SH-SY5Y (cell line): Measurements from ENCODE around the gene PTPRD.
A peak's percentile ranks its signal among the peaks of the same experiment; 100 is the strongest.

Source experiments
- GATA2 ChIP-seq: IDR thresholded peaks from 2 replicates; pipeline ENCODE4 v1.6.1; 2011; ENCODE audit warnings: mild to moderate bottlenecking, low read depth, low read length
- GATA3 ChIP-seq: IDR thresholded peaks from 2 replicates; pipeline ENCODE4 v1.6.1; 2011; ENCODE audit warnings: low read depth, mild to moderate bottlenecking, low read length, moderate library complexity

The PTPRD gene

GRCh38 chr9:8728910-8729309 lies 1883.9 kb downstream of the PTPRD start:
- no peak for TF ChIP-seq GATA3
- TF ChIP-seq GATA2 = no peak

GRCh38 chr9:8727191-8727590 lies 1885.6 kb downstream of the PTPRD start:
- TF ChIP-seq GATA2 (no peak), GATA3 (no peak)

GRCh38 chr9:8726692-8727091 lies 1886.1 kb downstream of the PTPRD start:
- TF ChIP-seq GATA2 = no peak
- no peak for TF ChIP-seq GATA3

GRCh38 chr9:8725635-8726034 lies 1887.2 kb downstream of the PTPRD start:
- no peak for TF ChIP-seq GATA2
- no peak for TF ChIP-seq GATA3

GRCh38 chr9:8724284-8725018 lies 1888.4 kb downstream of the PTPRD start:
- TF ChIP-seq GATA3 (no peak), GATA2 (no peak)

GRCh38 chr9:8723195-8723594 lies 1889.6 kb downstream of the PTPRD start:
- TF ChIP-seq GATA3 = no peak
- no peak for TF ChIP-seq GATA2

GRCh38 chr9:8719833-8720486 lies 1892.8 kb downstream of the PTPRD start:
- TF ChIP-seq GATA2 (no peak; the same call in 1 of the 2 replicates), GATA3 (peak; percentile 59)

GRCh38 chr9:8718121-8718725 lies 1894.6 kb downstream of the PTPRD start:
- no peak for TF ChIP-seq GATA2
- TF ChIP-seq GATA3 = no peak

- TF ChIP-seq GATA2 = no peak
- TF ChIP-seq GATA3 = no peak
These were observed 1895.7 kb downstream of the PTPRD start for GRCh38 chr9:8717146-8717545.

GRCh38 chr9:8715788-8716187 lies 1897.0 kb downstream of the PTPRD start:
- TF ChIP-seq GATA2 = no peak
- no peak for TF ChIP-seq GATA3

- TF ChIP-seq GATA2 = no peak
- TF ChIP-seq GATA3 = no peak
These were observed 1899.0 kb downstream of the PTPRD start for GRCh38 chr9:8713811-8714165.

GRCh38 chr9:8713149-8713810 lies 1899.5 kb downstream of the PTPRD start:
- no peak for TF ChIP-seq GATA3
- TF ChIP-seq GATA2 = no peak

- TF ChIP-seq GATA3 (no peak), GATA2 (no peak)
These were observed 1903.1 kb downstream of the PTPRD start for GRCh38 chr9:8709731-8710130.

- no peak for TF ChIP-seq GATA3
- no peak for TF ChIP-seq GATA2
These were observed 1904.1 kb downstream of the PTPRD start for GRCh38 chr9:8708728-8709127.
